GM18511 (cell line): ENCODE data around the gene MAPK8.
A peak's percentile ranks its signal among the peaks of the same experiment; 100 is the strongest.

ENCODE experiments used
- ATAC-seq: cut with Tn5 transposase; IDR thresholded peaks from one replicate; pipeline ENCODE4 v1.9.1; 2021; ENCODE audit warnings: mild to moderate bottlenecking, moderate library complexity; ENCODE audit not compliant: unreplicated experiment

MAPK8 gene

GRCh38 chr10:48381971-48382370 is 75.5 kb downstream of the MAPK8 start:
- no peak for ATAC-seq

DNA sequence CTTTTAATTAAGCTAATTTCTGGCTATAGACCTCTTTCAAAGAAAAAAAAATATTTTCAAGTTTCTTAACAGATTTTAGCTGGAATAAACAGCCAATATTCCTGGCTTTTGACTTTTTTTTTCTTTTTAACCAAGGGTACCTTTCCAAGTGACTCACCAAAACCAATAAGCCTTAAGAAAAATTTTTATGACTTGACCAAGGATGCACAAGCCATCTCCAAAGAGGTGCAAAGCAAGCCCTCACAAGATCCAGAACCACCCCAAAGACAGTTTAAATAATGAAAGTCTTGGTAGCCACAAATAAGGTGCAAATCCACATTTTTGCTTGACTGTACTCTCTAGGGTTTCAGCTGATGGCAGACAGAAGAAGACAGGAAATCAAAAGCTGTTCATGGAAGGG is 76.5 kb downstream of the MAPK8 start:
- no peak for ATAC-seq

DNA sequence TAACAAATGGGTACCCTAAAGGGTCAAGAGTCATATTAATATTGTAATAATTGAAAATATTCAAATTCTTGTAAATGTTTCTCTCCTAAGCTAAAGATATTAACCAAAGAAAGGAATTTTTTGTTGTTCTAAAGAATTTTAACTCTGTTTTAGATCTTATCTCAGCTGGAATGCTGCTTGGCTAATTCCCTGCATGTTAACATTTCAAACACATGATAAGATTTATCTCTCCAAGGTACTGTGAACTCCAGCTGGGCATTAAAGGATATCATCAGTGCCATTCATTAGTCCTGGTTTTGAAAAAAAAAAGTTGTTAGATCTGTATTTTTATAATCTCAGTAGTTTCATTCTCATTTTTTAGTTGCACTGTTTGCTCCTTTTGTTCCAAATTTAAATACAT is 76.9 kb downstream of the MAPK8 start:
- no peak for ATAC-seq

DNA sequence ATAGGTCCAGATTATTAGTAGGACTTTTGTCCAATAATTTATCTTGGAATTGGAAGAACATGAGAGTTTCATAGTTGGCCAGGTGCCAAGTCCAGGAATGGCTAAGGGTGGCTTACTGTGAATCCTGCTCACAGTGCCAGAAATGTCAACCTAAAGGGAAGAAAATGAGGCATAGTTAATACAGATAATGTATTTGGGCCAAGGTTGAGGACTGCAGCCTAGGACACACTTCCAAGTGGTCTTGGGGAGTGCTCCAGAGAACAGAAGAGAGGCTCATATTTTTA is 78.2 kb downstream of the MAPK8 start:
- ATAC-seq: no peak

GRCh38 chr10:48389272-48389671 is 82.8 kb downstream of the MAPK8 start:
- ATAC-seq: no peak

DNA sequence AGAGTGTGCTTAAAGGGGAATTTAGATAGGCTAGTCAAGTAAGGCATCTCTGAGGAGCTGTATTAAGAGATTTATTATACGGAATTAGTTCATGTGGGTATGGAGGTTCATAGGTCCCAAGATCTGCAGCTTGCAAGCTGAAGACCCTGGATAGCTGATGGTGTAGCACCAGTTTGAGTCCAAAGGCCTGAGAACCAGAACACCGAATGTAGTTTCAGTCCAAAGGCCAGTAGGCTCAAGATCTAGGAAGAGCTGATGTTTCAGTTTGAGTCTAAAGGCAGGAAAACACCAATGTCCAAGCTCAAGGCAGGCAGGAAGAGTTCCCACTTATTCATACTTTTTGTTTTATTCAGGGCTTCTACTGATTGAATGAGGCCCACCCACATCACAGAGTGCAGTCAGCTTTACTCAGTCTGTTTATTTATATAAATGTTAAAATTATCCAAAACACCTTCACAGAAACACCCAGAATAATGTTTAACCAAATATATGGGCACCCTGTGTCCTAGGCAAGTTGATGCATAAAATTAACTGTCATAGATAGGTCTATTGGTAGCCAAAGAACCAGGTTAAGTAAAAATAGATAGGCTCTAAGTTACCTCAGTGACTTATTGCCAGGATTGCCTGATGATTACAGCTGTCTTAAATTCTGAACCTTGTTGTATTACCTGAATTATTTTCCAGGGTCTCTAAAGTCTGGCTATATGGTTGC is 83.5 kb downstream of the MAPK8 start:
- no peak for ATAC-seq

DNA sequence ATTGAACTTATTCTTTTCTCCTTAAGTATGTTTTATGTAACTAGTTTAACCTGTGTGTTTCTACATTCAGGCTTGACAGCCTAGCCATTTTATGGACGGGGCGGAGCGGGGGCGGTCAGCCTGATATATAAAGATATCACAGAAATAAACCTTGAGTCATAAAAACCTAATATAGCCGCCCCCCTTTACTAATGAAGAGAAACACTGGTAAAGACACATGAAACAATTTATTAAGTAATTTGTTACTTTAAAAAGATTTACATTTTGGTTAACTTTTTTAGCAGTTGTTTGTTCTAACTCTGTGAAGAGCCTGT is 84.0 kb downstream of the MAPK8 start:
- no peak for ATAC-seq

DNA sequence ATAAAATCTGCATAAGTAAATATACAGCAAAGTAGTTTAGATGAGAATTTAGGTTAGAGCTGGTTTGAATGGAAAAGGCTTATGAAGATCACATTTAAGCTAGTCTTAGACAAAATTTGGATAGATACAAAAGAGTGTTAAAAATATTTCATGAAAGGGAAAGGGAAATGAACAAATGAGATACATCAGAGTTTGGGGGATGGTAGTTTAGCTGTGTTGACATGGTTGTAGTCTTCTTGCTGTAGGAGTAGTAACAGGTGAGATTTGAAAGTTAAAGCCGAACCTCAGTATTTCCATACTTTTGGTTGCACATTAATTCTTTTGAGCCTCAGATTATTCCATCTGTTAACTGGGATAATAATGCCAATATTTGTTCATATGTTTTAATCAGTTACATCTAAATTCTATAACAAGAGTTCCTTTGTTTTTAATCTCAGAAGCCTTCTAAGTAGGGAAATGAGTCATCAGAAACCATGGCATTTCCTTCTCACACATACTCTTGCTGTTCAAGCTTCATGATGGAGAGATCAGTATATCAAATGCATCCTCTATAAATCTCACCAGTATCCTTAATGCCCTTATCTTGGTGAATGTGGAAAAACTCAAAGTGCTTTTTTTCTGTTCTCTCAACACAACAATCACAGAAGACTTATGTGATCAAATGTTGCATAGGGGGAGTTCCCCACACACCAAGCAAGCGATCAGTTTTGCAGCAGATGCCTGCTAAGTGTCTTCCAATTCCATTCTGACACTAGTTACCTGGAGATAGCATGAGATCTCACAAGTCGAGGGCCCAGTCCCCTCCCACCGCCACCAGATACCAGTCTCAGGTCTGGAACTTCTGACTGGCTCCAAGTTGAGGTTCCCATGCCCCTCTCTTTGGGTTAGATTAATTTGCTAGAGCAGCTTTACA is 84.7 kb downstream of the MAPK8 start:
- peak; percentile 86 for ATAC-seq

- ATAC-seq: no peak
Measured at GRCh38 chr10:48391994-48392393, 85.5 kb downstream of the MAPK8 start.

- no peak for ATAC-seq
Measured at GRCh38 chr10:48398261-48398660, 91.8 kb downstream of the MAPK8 start.

DNA sequence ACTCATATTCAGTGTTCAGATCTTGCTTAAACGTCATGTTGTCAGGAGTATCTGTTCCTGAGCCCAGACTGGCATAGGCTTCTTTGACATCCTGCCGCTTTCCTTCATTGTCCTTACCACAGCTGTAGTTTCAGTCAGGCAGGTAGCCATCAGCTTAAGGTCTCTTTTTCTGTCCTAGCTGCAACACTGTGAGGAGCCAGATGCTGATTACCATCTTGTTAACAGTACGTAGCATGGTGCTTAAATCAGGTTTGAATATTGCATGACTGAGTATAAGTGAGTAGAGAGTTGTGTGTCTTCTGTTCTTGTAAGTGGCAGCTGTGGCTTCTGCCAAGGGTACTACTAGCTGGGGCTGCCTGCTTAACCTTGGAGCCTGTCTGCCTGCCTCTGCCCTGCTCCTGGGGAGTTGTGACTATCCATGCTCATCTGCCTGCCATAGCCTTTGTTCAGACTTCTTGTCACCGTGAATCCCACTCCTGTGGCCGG is 92.6 kb downstream of the MAPK8 start:
- no peak for ATAC-seq

- no peak for ATAC-seq
Measured at GRCh38 chr10:48399551-48399950, 93.1 kb downstream of the MAPK8 start.

- ATAC-seq: no peak
Measured at GRCh38 chr10:48400129-48400849, 93.8 kb downstream of the MAPK8 start.

DNA sequence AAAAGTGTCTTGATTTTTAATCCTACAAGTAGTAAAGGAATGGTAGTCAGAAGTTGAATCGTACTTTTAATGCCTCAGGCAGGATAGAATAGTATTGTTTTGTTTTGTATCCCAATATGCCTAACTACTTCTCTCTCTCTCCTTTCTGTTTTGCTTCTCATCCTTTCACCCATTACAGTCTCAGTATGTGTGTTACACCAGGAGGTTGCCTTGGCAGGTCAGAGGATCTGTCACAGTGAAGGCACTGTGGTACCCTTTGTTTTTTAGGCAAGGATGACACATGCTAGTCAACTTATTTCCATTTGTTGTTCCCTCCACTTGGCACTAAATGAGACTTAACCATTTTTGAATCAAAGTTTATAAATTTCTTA is 94.4 kb downstream of the MAPK8 start:
- ATAC-seq: no peak

- ATAC-seq: no peak
Measured at GRCh38 chr10:48404646-48405045, 98.2 kb downstream of the MAPK8 start.

GRCh38 chr10:48406204-48406603 is 99.7 kb downstream of the MAPK8 start:
- no peak for ATAC-seq

GRCh38 chr10:48406658-48407057 is 100.2 kb downstream of the MAPK8 start:
- ATAC-seq: no peak

GRCh38 chr10:48410503-48410902 is 104.0 kb downstream of the MAPK8 start:
- ATAC-seq: no peak

GRCh38 chr10:48411510-48411909 is 105.0 kb downstream of the MAPK8 start:
- no peak for ATAC-seq

DNA sequence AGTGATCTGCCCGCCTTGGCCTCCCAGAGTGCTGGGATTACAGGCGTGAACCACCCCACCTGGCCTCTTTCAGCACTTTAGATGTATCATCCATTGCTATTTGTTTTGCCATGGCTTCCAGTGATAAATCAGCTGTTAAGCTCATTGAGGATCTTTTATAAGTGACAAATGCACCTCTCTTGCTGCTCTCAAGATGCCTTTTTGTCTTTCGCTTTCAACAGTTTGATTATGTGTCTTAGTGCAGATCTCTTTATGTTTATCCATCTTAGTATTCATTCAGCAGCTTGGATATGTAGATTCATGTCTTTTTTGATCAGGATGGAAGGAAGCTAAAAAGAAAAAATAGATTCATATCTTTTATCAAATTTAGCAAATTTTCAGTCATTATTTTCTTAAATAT is 105.6 kb downstream of the MAPK8 start:
- no peak for ATAC-seq

GRCh38 chr10:48412933-48413332 is 106.5 kb downstream of the MAPK8 start:
- no peak for ATAC-seq

DNA sequence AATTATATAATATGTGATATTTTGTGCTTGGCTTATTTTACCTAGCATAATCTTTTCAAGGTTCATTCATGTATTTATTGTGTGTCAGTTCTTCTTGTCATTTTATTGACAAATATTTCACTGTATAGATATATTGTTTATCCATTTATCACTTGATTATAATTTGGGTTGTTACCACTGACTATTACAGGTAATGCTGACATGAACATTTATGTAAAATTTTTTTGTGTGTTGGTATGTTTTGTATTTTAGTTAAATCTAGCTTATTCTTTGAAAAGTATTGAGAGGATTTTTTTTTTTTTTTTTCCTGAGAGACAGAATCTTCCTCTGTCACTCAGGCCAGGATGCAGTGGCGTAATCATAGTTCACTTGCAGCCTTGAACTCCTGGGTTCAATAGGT is 107.7 kb downstream of the MAPK8 start:
- ATAC-seq: no peak
